ENCODE data around the gene HIF1A.

DNA sequence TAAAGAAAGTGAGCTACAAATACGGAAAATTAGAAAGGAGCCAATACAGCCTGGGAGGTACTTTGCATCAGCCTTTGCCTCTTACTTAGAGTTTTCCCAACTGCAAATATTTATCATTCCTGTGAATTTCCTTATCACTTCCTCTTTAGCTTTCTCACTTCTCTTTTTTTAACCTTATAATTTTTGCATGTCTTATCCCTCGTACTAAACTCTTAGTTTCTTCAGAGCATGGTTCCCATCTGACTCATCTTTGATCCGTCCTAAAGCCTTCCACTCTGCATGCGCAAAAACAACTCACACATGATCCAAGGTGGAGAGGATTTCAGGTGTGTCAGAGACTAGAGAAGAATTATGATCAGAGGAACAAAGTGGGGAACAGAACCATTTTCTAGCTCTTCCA lies 57.3 kb downstream of the HIF1A start:
- TF ChIP-seq EZH2 (IDR thresholded peaks at IDR 0.05; ENCODE audit: low read depth, unreplicated experiment), result no peak
- TF ChIP-seq CREB1 (CRISPR knock-in tag; IDR thresholded peaks at IDR 0.05; ENCODE audit: low read depth), result no peak
- no peak for TF ChIP-seq POLR2AphosphoS5 (IDR thresholded peaks at IDR 0.05; ENCODE audit: low read depth)
- TF ChIP-seq, protein P1, sequence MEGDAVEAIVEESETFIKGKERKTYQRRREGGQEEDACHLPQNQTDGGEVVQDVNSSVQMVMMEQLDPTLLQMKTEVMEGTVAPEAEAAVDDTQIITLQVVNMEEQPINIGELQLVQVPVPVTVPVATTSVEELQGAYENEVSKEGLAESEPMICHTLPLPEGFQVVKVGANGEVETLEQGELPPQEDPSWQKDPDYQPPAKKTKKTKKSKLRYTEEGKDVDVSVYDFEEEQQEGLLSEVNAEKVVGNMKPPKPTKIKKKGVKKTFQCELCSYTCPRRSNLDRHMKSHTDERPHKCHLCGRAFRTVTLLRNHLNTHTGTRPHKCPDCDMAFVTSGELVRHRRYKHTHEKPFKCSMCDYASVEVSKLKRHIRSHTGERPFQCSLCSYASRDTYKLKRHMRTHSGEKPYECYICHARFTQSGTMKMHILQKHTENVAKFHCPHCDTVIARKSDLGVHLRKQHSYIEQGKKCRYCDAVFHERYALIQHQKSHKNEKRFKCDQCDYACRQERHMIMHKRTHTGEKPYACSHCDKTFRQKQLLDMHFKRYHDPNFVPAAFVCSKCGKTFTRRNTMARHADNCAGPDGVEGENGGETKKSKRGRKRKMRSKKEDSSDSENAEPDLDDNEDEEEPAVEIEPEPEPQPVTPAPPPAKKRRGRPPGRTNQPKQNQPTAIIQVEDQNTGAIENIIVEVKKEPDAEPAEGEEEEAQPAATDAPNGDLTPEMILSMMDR (conservative IDR thresholded peaks at IDR 0.05; ENCODE audit: low read depth in 2 of 2), result no peak
- TF ChIP-seq, protein P2, sequence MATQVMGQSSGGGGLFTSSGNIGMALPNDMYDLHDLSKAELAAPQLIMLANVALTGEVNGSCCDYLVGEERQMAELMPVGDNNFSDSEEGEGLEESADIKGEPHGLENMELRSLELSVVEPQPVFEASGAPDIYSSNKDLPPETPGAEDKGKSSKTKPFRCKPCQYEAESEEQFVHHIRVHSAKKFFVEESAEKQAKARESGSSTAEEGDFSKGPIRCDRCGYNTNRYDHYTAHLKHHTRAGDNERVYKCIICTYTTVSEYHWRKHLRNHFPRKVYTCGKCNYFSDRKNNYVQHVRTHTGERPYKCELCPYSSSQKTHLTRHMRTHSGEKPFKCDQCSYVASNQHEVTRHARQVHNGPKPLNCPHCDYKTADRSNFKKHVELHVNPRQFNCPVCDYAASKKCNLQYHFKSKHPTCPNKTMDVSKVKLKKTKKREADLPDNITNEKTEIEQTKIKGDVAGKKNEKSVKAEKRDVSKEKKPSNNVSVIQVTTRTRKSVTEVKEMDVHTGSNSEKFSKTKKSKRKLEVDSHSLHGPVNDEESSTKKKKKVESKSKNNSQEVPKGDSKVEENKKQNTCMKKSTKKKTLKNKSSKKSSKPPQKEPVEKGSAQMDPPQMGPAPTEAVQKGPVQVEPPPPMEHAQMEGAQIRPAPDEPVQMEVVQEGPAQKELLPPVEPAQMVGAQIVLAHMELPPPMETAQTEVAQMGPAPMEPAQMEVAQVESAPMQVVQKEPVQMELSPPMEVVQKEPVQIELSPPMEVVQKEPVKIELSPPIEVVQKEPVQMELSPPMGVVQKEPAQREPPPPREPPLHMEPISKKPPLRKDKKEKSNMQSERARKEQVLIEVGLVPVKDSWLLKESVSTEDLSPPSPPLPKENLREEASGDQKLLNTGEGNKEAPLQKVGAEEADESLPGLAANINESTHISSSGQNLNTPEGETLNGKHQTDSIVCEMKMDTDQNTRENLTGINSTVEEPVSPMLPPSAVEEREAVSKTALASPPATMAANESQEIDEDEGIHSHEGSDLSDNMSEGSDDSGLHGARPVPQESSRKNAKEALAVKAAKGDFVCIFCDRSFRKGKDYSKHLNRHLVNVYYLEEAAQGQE (IDR thresholded peaks at IDR 0.05; ENCODE audit: unreplicated experiment), result no peak
- no peak for TF ChIP-seq EZH2phosphoT487 (IDR thresholded peaks at IDR 0.05; ENCODE audit: unreplicated experiment)
- TF ChIP-seq, protein P3, sequence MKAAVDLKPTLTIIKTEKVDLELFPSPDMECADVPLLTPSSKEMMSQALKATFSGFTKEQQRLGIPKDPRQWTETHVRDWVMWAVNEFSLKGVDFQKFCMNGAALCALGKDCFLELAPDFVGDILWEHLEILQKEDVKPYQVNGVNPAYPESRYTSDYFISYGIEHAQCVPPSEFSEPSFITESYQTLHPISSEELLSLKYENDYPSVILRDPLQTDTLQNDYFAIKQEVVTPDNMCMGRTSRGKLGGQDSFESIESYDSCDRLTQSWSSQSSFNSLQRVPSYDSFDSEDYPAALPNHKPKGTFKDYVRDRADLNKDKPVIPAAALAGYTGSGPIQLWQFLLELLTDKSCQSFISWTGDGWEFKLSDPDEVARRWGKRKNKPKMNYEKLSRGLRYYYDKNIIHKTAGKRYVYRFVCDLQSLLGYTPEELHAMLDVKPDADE (IDR thresholded peaks at IDR 0.05), result no peak
- TF ChIP-seq ZNF114 (CRISPR knock-in tag; IDR thresholded peaks at IDR 0.05), result no peak
- no peak for TF ChIP-seq STAT1 (IDR thresholded peaks at IDR 0.05; ENCODE audit: unreplicated experiment)
- no peak for TF ChIP-seq JUNB (IDR thresholded peaks at IDR 0.05; ENCODE audit: unreplicated experiment)
- no peak for TF ChIP-seq ZNF331 (CRISPR knock-in tag; IDR thresholded peaks at IDR 0.05; ENCODE audit: low read depth)
